ENCODE data around the gene KIF13A.
"Not testable (repeated sequence)": the region's sequence is repeated elsewhere in the genome, so short reads cannot be mapped to it uniquely, and the experiment has no call there.

The KIF13A gene

DNA sequence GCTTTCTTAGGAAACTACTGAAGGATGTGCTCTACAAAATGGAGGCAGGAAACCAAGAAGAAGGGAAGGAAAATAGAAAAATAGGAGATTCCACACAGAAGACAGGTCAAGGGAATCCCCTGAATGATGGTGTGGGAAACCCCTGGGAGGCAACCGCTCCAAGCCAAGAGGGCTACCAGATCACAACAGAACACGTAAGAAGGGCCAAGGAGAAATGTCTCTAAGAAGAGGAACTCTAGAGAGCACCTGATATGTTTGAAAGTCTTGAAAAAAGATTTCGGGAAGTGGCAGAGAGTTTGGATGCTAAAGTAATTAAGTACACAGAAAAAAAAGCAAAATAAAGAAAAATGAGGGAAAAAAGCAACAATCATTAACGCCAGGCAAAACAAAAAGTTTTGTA is 7.1 kb downstream of the KIF13A start:
- no peak overlapping the region for H3K4me3 ChIP-seq (ENCODE audit: control insufficient read depth, low read depth, low read length)
- TF ChIP-seq, protein P1, sequence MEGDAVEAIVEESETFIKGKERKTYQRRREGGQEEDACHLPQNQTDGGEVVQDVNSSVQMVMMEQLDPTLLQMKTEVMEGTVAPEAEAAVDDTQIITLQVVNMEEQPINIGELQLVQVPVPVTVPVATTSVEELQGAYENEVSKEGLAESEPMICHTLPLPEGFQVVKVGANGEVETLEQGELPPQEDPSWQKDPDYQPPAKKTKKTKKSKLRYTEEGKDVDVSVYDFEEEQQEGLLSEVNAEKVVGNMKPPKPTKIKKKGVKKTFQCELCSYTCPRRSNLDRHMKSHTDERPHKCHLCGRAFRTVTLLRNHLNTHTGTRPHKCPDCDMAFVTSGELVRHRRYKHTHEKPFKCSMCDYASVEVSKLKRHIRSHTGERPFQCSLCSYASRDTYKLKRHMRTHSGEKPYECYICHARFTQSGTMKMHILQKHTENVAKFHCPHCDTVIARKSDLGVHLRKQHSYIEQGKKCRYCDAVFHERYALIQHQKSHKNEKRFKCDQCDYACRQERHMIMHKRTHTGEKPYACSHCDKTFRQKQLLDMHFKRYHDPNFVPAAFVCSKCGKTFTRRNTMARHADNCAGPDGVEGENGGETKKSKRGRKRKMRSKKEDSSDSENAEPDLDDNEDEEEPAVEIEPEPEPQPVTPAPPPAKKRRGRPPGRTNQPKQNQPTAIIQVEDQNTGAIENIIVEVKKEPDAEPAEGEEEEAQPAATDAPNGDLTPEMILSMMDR (IDR thresholded peaks at IDR 0.05; ENCODE audit: control insufficient read depth, insufficient read depth, low read depth, low read length, missing control alignments) = no peak
- DNase-seq (ENCODE audit: low read depth) = no peak

DNA sequence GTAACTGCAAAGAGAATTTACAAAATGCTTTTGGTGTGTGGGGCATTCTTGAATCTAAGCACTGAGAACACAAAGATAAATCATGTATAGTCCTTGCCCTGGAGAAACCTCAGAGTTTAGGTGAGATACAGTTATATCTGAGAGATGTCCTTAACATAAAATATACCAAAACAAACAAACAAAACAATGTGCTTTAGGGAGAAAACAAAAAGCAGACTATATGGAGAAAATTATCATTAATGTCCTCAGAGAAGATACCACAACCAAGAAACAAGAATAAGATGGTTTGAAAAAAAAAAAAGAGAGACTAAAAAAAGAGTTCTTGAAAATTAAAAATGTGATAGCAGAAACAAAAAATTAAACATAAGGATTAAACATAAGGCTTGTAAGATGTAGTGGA is 8.0 kb downstream of the KIF13A start:
- H3K4me3 ChIP-seq (ENCODE audit: control insufficient read depth, low read depth, low read length) = no peak overlapping the region
- no peak for DNase-seq (ENCODE audit: low read depth)
- TF ChIP-seq, protein P1 (IDR thresholded peaks at IDR 0.05; ENCODE audit: control insufficient read depth, insufficient read depth, low read depth, low read length, missing control alignments) = no peak

DNA sequence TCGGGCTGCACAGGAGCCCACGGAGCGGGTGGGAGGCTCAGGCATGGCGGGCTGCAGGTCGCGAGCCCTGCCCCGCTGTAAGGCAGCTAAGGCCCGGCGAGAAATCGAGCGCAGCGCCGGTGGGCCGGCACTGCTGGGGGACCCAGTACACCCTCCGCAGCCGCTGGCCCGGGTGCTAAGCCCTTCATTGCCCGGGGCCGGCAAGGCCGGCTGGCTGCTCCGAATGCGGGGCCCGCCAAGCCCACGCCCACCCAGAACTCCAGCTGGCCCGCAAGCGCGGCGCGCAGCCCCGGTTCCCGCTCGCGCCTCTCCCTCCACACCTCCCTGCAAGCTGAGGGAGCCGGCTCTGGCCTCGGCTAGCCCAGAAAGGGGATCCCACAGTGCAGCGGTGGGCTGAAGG is 11.2 kb downstream of the KIF13A start:
- not testable (repeated sequence) for DNase-seq (ENCODE audit: low read depth)

DNA sequence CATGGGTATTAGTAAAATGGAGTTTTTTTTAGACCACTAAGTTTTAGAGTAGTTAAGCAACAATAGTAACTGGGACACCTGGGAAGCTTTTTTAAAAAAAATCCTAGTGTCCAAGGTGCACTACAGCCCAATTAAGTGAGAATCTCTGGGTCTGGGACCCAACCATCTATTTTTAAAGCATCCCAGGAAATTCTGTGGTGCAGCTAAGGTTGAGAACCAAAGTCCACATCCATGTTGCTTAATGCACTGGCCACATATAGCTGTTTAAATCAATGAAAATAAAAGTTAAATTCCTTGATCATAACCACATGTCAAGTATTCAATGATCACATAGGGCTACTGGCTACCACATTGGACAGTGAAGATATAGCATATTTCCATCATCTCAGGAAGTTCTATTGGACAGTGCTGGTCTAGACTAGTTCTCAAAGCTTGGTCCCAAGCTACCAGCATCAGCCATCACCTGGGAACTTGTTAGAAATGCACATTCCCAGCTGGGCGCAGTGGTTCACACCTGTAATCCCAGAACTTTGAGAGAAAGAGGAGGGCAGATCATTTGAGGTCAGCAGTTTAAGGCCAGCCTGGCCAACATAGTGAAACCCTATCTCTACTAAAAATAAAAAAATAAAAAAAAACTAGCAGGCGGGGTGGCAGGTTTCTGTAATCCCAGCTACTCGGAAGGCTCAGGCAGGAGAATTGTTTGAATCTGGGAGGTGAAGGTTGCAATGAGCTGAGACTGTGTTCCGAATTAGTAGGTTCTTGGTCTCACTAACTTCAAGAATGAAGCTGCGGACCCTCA is 12.7 kb downstream of the KIF13A start:
- H3K4me3 ChIP-seq (ENCODE audit: control insufficient read depth, low read depth, low read length) = no peak overlapping the region
- no peak for DNase-seq (ENCODE audit: low read depth)
- TF ChIP-seq, protein P1 (IDR thresholded peaks at IDR 0.05; ENCODE audit: control insufficient read depth, insufficient read depth, low read depth, low read length, missing control alignments) = no peak

More for the DNA sequence above, 11.2 kb downstream of the KIF13A start:
- not testable (repeated sequence) for H3K4me3 ChIP-seq (ENCODE audit: control insufficient read depth, low read depth, low read length)

DNA sequence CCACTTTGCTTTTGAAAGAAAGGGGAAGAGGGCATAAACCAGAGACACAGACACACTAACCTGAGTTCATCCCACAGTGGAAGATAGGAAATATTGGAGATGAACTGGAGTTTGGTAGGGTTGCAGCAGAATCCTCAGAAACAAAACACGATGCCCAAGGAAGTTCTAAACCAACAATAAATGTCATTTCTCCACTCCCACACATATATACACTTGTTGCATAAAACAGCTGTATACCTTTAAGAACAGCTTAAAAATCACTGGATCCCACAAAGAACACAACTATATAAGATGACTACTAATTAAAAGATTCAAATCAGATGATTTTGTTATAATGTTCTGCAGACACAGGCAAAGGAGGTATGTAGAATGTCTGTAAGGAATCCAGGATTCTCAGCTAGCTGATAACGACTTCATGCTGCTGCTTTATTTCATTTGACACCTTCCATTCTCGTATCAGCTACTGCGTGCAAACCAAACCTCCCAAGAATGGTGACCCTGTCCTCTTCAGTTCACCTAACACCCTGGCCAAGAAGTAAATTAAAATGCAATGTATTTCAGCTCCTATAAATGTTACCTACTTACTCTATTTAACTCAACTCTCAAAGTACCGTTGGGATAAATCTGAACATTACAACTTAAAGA is 14.3 kb downstream of the KIF13A start:
- DNase-seq (ENCODE audit: low read depth) = no peak
- no peak overlapping the region for H3K4me3 ChIP-seq (ENCODE audit: control insufficient read depth, low read depth, low read length)
- TF ChIP-seq, protein P1 (IDR thresholded peaks at IDR 0.05; ENCODE audit: control insufficient read depth, insufficient read depth, low read depth, low read length, missing control alignments) = no peak

DNA sequence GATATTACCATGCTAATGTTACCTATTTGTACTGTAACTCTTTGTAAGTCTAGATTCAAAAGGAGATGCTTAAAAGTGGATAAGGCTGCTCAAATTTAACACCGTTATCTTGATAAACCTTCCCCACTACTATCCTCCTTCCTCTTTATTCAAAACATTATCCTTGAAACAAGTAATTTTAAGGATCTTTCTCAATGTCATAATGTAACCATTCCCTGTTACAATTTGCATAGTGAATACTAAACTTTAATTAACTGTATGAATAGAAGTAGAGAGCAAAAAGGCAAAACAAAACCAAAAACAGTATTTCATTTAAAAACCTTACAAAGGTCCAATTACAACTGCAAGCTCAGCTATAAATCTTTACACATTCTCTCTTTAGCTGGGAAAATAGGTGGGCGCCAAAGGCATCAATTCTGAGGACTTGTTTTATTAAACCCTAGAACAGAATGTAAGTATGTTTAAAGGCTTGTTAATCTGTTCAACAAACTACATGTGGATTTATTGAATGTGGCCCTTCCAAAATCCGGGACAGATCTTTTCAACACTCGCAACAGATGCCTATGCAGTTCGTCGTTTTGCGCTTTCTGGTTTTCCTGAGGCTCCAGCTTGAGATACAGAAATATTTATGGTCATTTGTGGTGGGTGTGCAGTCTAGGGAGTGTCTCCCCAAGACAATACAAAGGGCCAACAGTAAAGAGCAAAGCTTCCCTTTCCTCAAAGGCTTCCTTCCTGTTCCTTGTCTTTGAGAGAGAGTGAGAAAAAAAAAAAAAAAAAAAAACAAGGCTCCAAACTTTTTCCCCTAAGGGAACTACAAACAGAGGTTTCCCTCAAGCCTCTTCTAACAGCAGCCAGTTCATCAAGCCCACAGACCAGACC is 15.1 kb downstream of the KIF13A start:
- no peak for DNase-seq (ENCODE audit: low read depth)
- H3K4me3 ChIP-seq (ENCODE audit: control insufficient read depth, low read depth, low read length) = no peak overlapping the region
- TF ChIP-seq, protein P1 (IDR thresholded peaks at IDR 0.05; ENCODE audit: control insufficient read depth, insufficient read depth, low read depth, low read length, missing control alignments) = no peak

Measured in AG09309 (cell line).